GM18870 (cell line): Measurements from ENCODE around the gene DSP.

ENCODE experiments used
- ATAC-seq: cut with Tn5 transposase; IDR thresholded peaks from one replicate; pipeline ENCODE4 v1.9.1; 2021; ENCODE audit warnings: moderate library complexity; ENCODE audit not compliant: unreplicated experiment

The DSP gene

DNA sequence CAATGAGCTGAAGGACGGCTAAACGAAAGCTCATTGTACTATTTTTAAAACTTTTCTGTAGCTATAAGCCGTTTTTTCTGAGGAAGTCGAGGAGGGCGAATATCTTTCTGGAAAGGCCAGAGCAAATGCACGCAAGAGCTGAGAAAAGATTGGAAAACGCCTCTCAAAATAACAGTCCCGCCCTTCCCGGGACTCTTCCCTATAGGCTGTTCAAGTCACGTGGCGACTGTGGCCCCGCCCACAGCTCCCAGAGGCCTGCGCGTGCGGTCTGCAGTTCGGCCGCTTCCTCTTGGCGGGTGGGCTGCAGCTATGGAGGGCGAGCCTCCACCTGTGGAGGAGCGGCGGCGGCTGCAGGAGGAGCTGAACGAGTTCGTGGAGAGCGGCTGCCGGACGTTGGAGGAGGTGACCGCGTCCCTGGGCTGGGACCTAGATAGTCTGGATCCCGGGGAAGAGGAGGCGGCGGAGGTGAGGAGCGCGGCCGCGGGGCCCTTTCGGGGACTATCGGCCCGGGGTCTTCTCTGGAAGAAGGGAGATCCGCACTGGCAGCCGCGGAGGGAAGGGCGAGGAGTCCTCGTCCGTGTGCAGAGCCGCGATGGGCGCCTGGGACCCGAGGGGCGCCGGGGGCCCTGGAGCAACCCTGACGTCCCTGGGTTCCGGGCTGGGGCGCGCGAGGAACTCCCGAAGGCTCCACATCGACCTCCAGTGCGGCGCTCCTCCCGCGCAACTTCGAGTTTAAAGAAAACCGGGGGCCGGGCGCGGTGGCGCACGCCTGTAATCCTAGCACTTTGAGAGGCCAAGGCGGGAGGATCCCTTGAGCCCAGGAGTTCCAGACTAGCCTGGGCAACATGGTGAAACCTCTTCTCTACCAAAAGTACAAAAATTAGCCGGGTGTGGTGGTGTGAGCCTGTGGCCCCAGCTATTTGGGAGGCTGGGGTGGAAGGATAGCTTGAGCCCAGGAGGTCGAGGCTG lies 48.8 kb downstream of the DSP start, which contains the start of gene SNRNP48:
SNRNP48 (plus strand) TSS at position 250 of the 969 bp plus-strand sequence; CDS start at position 310, 60 bp downstream.
- ATAC-seq: peak; percentile 94

DNA sequence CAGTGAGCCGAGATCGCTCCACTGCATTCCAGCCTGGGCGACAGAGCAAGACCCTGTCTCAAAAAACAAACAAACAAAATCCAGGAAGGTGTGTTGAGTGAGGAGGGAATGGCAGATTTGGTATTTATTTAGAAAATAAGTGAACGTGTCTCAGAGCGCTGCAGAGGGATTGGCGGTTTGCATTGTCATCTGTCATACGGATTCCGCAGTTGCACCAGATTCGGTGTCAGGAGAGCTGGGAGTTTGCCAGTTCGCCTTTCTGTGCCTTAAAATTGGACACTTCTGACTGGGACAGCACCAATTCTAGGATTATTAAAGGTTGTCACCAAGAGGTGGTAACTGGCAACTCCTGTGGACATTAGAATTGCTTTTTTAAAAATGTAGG lies 49.4 kb downstream of the DSP start:
- no peak for ATAC-seq

DNA sequence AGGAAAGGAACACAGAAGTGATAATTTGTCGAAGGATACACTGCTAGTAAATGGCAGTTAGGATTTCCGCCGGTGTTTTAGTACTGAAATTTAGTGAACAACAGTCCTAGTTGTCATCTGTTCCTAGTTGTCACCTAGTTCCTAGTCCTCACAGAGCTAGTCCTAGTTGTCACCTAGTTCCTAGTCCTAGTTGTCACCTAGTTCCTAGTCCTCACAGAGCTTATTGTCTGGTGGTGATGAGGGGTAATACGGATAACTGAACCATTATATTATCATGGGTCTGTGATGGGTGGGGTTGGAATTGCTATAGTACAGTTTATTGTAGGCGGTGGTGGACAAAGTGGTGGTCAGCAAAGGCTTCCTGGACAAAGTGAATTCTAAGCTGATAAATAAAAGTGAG lies 50.3 kb downstream of the DSP start:
- ATAC-seq: no peak

DNA sequence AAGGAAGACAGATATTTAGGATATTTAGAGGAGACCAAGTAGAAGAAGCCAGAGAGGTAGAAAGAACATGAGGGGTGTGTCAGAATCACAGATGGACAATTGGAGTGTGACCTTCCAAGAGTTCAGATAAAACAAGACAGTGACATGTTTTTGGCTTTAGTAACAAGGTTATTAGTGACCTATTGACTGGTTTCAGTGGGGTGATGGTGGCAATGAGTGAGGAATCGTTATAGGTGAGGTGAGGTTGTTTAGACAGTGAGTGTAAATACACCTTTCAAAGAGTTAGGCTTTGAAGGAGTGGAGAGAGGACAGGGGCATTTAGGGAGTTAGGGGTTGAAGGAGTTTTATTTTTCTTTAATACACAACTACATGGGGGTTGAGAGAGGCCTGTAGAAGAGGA lies 51.8 kb downstream of the DSP start:
- ATAC-seq: no peak

DNA sequence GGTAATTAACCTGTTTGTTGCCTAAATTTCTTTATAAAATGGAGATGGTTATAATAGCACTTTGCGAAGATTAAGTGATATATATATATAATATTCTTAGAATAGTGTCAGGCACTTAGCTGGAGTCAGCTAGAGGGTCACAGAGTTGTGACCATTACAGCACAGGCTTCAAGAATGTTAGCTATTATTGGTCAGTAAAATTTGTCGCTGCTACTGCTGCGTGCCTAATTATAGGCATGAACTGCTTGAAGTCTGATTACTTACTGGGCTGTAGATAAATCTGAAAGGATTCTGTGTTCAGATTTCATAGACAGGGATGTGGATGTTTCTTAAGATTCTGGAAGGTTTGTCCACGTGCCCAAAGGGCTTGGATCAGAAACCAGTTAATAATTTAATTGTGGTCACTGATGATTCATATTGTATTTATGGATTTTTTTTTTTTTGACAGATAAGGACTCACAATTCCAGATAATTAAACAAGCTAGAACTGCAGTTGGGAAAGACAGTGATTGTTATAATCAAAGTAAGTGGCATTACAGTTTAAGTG lies 53.2 kb downstream of the DSP start:
- no peak for ATAC-seq

DNA sequence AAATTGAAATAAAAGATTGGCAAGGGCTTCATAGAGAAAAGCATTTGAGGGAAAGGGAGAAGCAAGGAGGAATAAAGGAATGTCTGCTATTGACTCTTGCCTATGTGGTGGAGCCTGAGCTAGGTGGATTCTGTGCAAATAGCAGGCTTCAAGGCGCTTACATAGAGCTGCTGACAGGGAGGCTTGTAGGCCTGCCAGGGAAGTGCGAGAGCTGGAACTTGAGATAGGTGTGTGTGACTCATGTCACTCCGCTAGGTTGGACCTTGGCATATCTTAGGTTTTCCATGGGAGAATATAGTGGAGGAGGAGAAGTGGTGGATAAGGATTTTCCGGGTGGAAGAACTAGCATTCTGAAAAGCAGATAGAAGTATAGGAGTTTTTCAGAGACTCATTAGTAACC lies 62.5 kb downstream of the DSP start:
- ATAC-seq: no peak

DNA sequence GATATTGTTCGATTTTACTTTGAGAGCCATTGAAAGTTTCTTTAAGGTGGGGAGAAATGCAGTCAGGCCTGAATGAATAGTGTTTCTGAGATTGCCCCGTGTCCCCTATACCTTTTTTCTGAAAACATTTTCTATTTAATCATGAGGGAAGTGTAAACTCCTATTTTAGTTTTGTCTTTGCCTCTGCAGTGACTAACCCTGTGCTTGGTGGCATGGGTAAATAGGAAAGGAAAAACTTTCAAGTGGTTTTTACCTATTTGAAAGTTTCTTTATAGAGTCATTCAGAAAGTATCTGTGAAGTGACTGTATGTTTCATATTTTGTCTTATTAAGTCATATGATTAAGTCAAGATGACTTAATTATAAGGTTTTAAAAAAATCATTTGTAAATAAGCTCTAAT lies 63.0 kb downstream of the DSP start:
- no peak for ATAC-seq

DNA sequence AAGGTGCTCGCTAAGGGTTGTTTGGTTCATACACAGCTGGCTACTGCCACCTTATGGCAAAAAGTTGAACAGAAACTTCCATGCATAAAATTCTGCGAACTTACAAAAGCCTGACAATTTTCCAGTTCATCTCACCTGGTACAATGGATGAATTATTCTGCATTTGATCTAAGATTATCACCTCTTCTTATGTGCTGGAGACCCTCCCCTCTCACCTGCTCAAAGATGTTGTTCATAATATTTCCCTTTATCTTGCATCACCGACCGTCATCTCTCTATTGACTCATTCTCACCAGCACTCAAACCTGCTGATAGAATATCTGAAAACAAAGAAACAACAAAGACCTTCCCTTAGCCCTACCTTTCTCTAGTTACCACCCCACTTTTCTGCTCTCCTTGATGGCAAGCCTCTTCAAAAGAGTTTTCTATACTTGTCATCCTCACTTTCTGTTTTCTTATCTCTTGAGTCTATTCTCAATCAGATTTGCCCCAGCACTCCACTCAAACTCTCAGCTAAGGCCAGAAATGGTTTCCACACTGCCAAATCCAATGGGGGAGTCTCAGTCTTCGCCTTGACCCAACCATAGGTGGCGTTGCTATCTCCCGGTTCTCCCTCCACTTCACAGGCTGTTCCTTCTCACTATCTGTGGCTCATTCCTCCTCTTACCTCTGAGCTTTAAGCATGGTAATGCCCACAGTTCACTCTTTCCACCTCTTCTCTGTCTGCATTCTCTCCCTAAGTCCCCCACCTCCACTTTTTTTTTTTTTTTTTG lies 74.3 kb downstream of the DSP start:
- no peak for ATAC-seq

DNA sequence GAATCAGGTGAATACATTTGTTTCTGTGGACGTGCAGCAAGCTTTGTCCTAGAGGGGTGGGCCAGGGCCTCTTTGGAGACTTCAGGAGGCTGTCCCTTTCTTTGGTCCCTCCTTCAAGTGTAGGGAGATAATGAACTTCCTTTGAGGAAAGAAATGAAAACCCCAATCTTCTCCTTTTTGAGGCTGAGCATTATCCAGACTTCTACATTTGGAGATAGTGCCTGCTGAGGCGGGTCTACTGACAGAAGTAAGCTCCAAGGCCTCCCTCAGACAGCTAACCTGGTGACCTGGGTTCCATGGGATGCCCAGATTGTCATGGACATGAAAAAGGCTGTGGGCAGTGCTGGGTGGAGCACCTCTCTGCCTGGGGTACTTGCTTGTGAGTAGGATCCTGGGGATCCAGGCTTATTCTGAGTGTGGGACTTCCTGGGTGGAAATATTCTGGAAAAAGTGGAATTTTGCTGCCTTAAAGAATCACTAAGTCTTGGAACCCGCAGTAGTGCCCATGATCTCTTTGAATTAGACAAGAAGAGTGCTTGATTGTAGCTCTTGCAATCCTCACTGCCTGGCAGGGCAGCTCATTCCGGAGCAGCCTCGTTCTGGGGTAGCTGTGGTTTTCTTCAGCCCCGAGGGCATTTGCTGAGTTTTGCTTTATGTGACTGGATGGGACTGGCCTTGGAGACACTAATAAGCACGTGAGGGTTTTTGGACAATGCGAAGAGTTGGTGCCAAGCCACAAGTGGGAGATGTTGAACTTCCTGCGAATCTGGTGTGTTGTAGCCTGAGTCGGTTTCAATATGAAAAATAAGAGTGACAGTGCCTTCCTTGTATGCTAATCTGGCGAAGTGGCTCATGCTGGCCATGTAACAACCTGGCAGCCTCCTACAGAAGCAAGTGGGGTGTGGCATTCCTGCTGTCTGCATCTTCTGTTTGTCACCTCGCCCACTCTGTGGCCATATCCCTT lies 76.6 kb downstream of the DSP start:
- ATAC-seq: peak; percentile 70

DNA sequence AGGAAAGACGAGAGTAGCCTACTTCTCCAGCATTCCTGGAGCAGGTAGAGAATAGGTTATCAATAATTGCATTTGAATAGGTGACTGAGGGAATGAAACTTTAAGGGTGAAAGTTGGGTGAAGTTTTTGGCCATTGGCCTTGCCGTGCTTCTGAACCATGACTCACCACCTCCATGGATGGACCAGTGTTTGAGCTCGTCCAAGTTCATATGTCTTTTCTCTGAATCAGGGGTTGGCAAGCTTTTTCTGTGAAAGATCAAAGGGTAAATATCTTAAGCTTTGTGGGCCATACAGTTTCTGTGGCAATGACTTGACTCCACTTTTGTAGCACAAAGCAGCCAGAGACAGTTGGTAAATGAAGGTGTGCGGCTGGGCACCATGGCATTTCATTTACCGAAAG lies 80.3 kb downstream of the DSP start:
- no peak for ATAC-seq

DNA sequence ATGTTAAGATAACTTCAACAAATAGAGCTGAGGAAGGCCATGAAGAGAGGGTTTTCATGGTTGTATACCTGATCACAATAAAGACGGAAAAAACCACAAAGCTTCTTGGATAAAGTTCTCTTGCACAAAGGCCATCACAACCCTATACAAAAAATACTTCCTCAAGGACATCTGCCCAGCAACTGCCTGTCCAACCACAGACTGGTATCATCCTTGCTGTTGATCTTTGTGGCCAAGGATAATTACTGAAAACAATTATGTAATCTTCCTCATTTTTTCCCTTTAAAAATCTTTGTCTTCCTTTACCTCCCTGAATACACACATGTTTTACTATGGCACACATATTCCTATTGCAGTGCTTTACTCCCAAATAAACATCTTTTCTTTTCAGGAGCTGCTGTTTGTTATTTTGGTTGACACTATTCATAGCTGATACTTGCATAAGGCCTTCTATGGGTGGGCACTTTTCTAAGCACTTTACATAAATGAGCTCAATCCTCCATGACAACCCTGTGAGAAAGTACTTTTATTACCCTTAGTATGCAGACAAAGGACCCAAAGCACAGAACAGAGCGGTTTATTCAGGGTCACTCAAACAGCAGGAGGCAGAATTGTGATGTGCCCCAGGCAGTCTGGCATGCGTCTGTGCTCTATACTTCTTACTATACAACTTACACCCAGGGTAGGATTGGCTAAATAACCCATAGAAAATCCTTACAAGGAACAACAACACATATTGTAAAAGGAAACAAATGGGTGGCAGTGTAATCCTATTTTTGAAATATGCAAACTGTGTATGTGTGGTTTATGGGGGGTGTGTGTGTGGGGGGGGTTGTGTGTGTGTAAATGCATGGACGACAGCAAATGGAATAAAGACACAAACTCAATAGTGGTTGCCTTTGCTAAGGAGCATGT lies 83.6 kb downstream of the DSP start:
- ATAC-seq: no peak

DNA sequence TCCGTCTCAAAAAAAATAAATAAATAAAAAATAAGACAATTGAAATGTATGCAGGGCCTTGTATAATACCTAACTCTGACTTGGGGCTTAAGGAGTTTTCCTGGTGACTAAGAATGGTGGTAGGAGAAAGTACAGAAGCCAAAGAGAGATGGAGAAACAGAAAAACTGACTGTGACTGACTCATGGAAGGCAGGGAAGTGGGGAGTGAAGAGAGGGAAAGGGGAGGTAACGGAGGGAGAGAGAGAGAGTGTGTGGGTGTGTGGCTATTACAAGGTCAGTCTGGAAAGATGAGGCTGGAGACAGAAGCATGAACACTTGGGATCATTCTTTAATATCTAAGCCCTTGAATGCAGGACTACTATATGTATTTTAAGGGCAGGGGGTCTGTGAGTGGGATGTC lies 87.0 kb downstream of the DSP start:
- ATAC-seq: no peak

DNA sequence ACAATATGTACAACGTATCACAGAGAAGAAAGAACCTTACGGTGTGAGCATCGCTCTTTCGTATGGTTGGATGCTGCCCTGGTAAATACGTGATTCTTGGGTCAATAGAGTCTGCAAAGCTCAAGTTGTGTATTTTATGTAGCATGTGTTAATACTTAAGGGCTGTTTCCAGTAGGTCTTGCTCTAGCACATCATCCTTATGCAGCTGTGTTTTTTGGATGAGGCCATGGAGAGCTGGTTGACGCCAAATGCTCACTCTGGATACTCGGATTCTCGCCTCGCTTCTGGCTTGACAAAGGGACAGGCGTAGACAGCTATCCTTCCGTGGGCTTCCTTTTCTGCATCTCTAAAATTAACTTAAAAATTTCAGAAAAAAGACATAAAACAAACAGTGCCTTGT lies 87.4 kb downstream of the DSP start:
- no peak for ATAC-seq

DNA sequence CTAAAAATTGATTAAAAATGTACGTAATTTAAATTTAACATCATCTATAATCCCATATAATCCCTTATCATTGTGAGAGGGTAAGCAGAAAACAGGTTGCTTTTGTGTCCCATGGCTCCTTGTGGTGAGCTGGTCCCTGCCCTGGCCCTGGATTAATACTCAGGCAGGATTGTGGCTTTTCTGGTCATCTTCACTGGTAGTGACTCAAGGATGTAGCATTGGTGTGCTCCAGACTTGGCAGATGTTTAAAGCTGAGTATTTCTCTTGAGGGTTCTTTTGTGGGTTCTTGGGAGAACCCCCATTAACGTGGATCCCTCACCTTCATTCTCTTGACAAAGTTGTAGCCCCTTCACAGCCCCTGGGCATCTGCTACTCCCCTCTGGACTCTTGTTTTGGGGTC lies 87.8 kb downstream of the DSP start:
- ATAC-seq: no peak

DNA sequence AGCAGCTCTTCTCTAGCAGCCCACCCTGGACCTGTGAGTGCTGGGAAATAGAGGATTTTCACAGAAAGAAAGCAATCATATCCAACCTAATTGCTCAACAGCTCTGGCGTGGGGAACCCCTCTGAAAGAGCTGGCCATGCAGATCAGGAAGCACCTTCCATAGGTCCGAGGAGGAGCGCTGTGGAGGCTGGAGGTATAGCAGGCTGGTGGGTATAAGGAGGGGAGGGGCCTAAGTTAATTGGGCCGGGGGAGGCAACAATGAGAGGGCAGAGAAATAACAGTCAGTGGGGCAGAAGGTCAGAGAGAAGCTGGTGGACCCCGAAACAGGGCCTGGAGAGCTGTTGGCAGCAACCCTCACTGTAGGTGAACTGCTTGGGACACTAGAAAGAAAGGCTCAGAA lies 89.3 kb downstream of the DSP start:
- no peak for ATAC-seq

DNA sequence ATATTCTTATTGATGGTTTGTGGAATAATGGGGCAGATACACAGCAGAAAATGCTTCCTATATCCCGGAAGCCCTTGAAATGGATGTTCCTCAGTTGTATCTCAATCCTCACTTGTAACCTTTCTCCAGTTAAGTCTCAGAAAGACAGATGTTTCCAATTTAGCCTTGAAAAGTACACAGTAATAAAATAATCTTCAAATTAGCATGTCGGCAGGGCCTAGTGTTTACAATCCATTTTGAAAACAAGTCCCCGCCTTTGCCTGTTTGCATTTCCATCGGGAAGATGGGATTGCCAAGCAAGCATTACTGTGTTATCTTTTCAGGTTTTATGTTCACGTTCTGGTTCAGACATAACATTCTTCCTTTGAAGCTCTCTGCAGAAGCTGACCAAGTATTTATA lies 90.0 kb downstream of the DSP start:
- ATAC-seq: no peak

DNA sequence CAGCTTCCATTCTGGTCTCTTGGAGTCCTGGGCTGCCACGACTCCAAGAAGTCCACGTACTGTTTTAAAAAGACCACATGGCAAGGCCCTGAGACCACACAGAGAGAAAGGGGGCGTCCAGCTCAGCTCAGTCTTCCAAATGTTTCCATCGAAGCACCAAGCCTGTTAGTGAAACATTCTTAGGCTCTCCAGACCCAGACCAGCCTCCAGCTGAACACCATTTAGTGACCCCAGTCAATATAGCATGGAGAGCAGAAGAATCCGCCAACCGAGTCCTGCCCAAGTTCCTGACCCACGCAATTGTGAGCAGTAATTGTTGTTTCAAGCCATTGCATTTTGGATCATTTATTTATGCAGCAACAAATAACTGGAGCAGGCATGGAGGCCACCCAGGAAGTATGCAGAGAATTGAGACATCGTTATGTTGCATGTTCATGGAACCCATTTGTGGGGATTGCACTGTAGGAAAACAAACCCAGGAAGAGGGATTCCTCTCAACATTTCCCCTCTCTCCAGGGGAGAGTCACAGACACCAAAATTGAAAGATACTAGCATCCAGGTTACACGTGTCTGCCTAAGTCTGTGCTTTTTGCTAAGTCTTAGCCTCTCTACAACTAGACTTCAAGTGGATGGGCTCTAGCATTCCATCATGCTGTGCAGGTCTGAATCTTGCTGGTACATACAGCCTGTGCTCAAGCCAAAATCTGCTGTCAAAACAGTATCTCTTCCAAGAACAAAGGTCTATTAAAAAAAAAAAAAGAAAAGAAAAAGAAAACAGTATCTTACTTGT lies 91.2 kb downstream of the DSP start:
- ATAC-seq: no peak

DNA sequence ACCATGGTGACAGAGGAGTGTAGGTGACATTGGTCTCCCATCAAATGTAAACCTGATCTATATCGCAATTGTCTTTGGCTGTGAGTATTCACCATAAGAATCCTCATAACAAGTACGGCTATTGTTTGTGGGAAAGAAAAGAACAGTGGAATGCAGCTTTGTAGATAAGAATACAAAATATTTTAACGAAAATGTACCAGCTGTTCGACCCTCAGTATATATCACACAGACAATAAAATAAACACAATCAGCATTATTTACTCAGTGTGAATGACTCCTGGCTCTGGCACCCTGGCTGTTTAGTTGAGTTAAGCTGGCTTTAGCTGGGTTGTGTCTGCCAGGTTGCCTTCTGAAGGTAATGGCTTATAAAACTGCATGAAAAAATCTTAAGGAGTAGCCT lies 91.9 kb downstream of the DSP start:
- no peak for ATAC-seq

DNA sequence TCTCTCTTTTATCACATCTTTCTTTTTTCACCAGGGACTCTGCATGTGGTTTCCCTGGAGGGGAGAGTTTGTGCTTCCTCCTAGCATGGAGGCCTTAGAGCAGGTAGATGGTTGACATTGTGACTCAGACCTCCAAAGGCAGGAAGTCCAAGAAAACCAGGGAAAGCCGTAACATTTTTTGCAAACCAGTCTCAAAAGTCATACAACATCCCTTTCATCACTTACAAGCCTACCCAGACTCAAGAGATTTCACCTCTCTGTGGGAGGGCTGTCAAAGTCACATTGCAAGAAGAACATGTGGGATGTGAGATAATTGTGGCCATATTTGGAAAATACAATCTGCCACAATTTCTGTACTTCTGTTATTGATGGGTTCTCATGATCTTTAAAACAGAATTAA lies 94.7 kb downstream of the DSP start:
- no peak for ATAC-seq
